ENCODE results near the gene TPD52L1. TPM values are rescaled to one million over a fixed set of nuclear protein-coding genes. Genes with fewer than 3 reads are reported as not detected.

The TPD52L1 gene
- total and polyA plus RNA-seq, 2 of the 4 experiments (the other 2 are of a cell fraction), result 10.2 to 13.5 TPM

DNA sequence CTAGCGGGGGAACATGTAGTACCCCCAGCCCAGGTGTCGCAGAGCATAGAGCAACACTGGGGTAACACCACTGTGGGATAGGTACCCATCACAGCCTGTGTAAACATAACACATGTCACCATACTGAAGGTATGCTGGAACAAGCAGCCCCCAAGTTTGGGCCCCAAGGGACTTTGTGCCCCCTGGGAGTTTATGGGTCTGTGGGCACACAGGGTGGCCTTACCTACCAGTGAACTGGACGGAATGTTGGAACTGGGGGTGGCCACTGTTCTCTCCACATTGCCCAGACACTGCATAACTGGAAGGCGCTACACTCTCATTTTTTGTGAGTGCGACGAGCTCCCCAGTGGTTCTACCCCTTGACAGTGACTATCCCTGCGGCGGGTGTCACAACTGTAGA, 119.7 kb downstream of the TPD52L1 start:
- no peak for ATAC-seq (ENCODE audit: low read depth)
- Histone ChIP-seq H3K4ac (ENCODE audit: low read depth, low read length) (no peak overlapping the region), H2AFZ (replicated peaks; ENCODE audit: low read length, poor library complexity) (no peak overlapping the region), H3K9ac (ENCODE audit: low read depth, low read length) (no peak overlapping the region), H3K9me3 (ENCODE audit: control insufficient read depth, insufficient read depth, low read length) (no peaks in the 10 kb centered on the region), H2BK20ac (ENCODE audit: low read depth, low read length) (no peak overlapping the region), H4K8ac (ENCODE audit: low read depth in 2 of 2, low read length in 2 of 2) (no peak overlapping the region), H3K79me1 (ENCODE audit: low read depth in 1 of 2, low read length in 2 of 2) (no peaks in the 10 kb centered on the region), H3K4me3 (ENCODE audit: insufficient read depth, low read depth, low read length) (no peak overlapping the region), H3K4me2 (ENCODE audit: low read depth, low read length) (no peak overlapping the region), H3K36me3 (ENCODE audit: control insufficient read depth, insufficient read depth, low read length) (peaks cover 26% of the 10 kb centered on the region), H3K9me1 (ENCODE audit: insufficient read depth, low read length) (no peaks in the 10 kb centered on the region), H2BK15ac (ENCODE audit: low read depth, low read length) (no peak overlapping the region), H4K91ac (ENCODE audit: insufficient read depth, low read depth, low read length) (no peak overlapping the region), H4K20me1 (ENCODE audit: insufficient read depth, low read length) (no peaks in the 10 kb centered on the region), H2BK5ac (ENCODE audit: low read depth, low read length, poor library complexity, severe bottlenecking) (no peak overlapping the region), H2BK120ac (ENCODE audit: low read depth, low read length) (no peak overlapping the region), H2AK5ac (ENCODE audit: low read depth, low read length) (no peak overlapping the region), H3K27me3 (ENCODE audit: control insufficient read depth, insufficient read depth, low read length) (no peaks in the 10 kb centered on the region), H2AK9ac (replicated peaks; ENCODE audit: low read depth, low read length, poor library complexity) (no peak overlapping the region), H3K4me1 (ENCODE audit: control insufficient read depth, insufficient read depth, low read length) (no peaks in the 10 kb centered on the region), H3K14ac (replicated peaks; ENCODE audit: low read depth, low read length) (no peak overlapping the region), H3K27ac (ENCODE audit: insufficient read depth, low read length) (no peak overlapping the region), H3K18ac (ENCODE audit: low read depth, low read length) (no peak overlapping the region), H3K23ac (ENCODE audit: low read depth, low read length) (no peak overlapping the region), H4K5ac (ENCODE audit: low read depth, low read length) (no peak overlapping the region), H3K56ac (ENCODE audit: extremely low read depth, insufficient read depth, low read length) (no peak overlapping the region)
- ChIA-PET CTCF (no interaction called here), POLR2A (ENCODE audit: unreplicated experiment) (no interaction called here)
- no peak for DNase-seq
- WGBS, 2 experiments (ENCODE audit: extremely low coverage in 2 of 2, insufficient read length in 1 of 2), result 93% methylated on average over 3 of the region's 8 CpGs; no CpG with 5 or more reads in 1 of the 2 experiments
- intact Hi-C loops (cut with micrococcal nuclease), result no loop called here
- in situ Hi-C loops (cut with MboI; ENCODE audit: low sequenced_read_pairs), result loop anchor here (10.0 kb wide), 1 partner anchor 398 kb away; no protein-coding TSS in a partner anchor
- dilution Hi-C loops (cut with HindIII; ENCODE audit: low sequenced_read_pairs, unreplicated experiment), result no loop called here
- no TSS peak for BruUV-seq (replicated peaks)
- TF ChIP-seq MXI1 (IDR thresholded peaks at IDR 0.05; ENCODE audit: borderline replicate concordance, low read depth, low read length) (no peak), CEBPB (IDR thresholded peaks at IDR 0.05; ENCODE audit: low read depth, low read length) (no peak), NFE2L2 (IDR thresholded peaks at IDR 0.05; ENCODE audit: low read depth, low read length) (no peak), MAFK (IDR thresholded peaks at IDR 0.05; ENCODE audit: low read depth, low read length) (no peak), RAD21 (IDR thresholded peaks at IDR 0.05; ENCODE audit: low read length) (no peak), BHLHE40 (IDR thresholded peaks at IDR 0.05; ENCODE audit: low read depth, low read length) (no peak), ELK1 (IDR thresholded peaks at IDR 0.05; ENCODE audit: borderline replicate concordance, low read depth, low read length) (no peak), CHD1 (IDR thresholded peaks at IDR 0.05; ENCODE audit: low read depth, low read length) (no peak), RCOR1 (IDR thresholded peaks at IDR 0.05; ENCODE audit: insufficient replicate concordance, low read length) (no peak), MAZ (IDR thresholded peaks at IDR 0.05; ENCODE audit: borderline replicate concordance, low read depth, low read length) (no peak), RFX5 (IDR thresholded peaks at IDR 0.05; ENCODE audit: low read depth, low read length) (no peak), SMC3 (IDR thresholded peaks at IDR 0.05; ENCODE audit: low read depth, low read length) (no peak), POLR2A (IDR thresholded peaks at IDR 0.05; ENCODE audit: low read depth, low read length) (no peak), USF2 (IDR thresholded peaks at IDR 0.05; ENCODE audit: low read depth, low read length) (no peak), FOS (IDR thresholded peaks at IDR 0.05; ENCODE audit: low read depth, low read length) (no peak)
- TF ChIP-seq, protein P1, sequence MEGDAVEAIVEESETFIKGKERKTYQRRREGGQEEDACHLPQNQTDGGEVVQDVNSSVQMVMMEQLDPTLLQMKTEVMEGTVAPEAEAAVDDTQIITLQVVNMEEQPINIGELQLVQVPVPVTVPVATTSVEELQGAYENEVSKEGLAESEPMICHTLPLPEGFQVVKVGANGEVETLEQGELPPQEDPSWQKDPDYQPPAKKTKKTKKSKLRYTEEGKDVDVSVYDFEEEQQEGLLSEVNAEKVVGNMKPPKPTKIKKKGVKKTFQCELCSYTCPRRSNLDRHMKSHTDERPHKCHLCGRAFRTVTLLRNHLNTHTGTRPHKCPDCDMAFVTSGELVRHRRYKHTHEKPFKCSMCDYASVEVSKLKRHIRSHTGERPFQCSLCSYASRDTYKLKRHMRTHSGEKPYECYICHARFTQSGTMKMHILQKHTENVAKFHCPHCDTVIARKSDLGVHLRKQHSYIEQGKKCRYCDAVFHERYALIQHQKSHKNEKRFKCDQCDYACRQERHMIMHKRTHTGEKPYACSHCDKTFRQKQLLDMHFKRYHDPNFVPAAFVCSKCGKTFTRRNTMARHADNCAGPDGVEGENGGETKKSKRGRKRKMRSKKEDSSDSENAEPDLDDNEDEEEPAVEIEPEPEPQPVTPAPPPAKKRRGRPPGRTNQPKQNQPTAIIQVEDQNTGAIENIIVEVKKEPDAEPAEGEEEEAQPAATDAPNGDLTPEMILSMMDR (conservative IDR thresholded peaks at IDR 0.05; ENCODE audit: low read depth, low read length), result no peak

Data from IMR-90 (cell line).